ENCODE data around the gene CRACR2A.

DNA sequence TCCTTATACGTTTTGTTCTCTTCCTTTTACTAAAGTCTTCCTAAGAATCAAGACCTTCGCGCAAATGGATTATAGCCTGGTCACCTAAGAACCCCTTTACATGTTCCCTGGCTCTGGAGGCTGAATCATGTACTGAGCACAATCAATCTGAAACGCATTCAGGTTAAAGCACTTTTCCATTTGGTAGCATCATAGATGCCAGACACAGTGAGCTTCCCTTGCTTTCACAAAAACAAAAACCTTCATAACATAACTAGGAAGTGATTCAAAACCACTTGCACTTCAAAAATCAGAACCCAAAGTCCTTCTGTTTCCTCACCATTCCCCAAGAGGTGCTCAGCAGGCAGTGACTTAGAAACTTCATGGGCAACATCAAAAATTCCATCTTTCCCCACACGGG, 105.4 kb downstream of the CRACR2A start:
- TF ChIP-seq, protein P1, sequence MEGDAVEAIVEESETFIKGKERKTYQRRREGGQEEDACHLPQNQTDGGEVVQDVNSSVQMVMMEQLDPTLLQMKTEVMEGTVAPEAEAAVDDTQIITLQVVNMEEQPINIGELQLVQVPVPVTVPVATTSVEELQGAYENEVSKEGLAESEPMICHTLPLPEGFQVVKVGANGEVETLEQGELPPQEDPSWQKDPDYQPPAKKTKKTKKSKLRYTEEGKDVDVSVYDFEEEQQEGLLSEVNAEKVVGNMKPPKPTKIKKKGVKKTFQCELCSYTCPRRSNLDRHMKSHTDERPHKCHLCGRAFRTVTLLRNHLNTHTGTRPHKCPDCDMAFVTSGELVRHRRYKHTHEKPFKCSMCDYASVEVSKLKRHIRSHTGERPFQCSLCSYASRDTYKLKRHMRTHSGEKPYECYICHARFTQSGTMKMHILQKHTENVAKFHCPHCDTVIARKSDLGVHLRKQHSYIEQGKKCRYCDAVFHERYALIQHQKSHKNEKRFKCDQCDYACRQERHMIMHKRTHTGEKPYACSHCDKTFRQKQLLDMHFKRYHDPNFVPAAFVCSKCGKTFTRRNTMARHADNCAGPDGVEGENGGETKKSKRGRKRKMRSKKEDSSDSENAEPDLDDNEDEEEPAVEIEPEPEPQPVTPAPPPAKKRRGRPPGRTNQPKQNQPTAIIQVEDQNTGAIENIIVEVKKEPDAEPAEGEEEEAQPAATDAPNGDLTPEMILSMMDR (IDR thresholded peaks at IDR 0.05 in 4 of 5, conservative IDR thresholded peaks at IDR 0.05 in 1 of 5) = no peak
- TF ChIP-seq POLR2A (IDR thresholded peaks at IDR 0.05) = no peak
